GM18861 (cell line): ENCODE measurements around the gene CFAP100.

Experiments
- ATAC-seq: cut with Tn5 transposase; IDR thresholded peaks from one replicate; pipeline ENCODE4 v1.9.1; 2021; ENCODE audit not compliant: unreplicated experiment

CFAP100 gene

GRCh38 chr3:126419886-126420786 is 25.4 kb downstream of the CFAP100 start:
- no peak for ATAC-seq

- no peak for ATAC-seq
Measured at GRCh38 chr3:126421573-126422119, 26.9 kb downstream of the CFAP100 start.

- no peak for ATAC-seq
Measured at GRCh38 chr3:126422121-126422520, 27.4 kb downstream of the CFAP100 start.

- ATAC-seq, result no peak
Measured at GRCh38 chr3:126422571-126423091, 27.9 kb downstream of the CFAP100 start.

- ATAC-seq, result no peak
Measured at GRCh38 chr3:126423191-126424038, 28.7 kb downstream of the CFAP100 start.

DNA sequence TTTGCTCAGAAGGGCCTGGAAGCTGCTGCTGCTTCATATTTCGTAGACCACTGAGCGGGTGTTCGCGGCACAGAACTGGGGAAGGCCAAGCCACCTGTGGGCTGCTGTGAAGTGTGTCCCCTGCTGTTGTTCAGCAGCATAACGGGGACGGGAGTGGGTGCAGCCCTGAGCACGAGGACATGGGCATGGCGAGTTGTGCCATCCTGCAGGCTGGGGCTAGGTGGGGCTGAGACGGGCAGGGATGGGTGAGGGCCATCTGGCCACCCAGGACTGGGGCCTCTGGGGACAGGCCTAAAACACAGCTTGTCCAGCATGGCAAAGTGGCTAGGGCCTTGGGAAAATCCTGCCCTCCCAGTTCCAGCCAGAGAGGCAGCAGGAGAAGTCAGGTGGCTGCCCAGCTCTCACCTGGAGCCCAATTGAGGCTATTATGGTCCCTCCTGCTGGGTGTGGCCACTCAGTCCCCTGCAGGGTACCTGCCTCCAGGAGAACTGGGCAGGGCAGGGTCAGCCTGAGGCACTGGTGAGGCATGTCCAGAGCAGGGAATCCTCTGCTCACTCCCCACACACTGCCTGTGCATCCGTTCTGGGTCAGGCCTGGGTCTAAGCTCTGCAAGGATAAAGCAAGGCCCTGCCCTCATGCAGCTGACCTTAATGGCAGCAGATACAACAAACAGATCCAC is 29.5 kb downstream of the CFAP100 start:
- ATAC-seq, result no peak

DNA sequence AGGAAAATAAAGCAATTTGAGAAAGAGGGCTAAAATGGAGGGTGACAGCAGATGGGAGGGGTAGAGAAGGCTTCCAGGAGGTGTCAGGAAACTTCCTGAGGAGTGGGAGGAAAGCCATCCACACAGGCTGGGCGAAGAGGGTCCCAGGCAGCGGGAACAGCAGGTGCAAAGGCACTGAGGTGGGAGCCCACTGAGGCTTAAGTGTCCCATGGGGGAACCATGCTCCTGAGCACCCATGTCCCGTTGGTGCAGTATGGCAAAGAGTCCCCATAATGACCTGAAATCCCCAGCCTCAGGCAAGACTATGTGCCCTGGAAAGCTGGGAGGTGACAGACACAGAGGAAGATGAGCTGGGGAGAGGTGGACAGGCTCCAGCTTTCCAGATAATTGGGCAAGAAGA is 30.0 kb downstream of the CFAP100 start:
- no peak for ATAC-seq

DNA sequence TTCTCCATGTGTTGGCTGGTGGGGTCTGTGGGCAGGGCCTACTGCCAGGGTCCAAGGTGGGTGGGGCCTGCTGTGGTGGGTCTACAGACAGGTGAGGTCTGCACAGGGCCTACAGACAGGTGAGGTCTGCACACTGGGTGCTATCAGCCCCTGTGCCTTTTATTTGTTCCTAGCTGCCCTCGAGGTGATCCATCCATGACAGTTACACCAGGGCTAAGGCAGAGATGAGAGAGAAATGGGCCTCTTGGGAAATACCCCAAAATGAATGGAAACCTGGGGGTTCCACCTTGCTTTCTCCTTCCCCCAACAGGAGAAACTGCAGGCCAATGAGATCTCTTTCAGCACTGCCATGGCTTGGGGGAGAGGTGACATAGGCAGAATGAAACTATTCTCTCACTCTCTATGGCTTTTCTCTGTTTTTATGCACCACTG is 36.4 kb downstream of the CFAP100 start:
- ATAC-seq, result no peak

DNA sequence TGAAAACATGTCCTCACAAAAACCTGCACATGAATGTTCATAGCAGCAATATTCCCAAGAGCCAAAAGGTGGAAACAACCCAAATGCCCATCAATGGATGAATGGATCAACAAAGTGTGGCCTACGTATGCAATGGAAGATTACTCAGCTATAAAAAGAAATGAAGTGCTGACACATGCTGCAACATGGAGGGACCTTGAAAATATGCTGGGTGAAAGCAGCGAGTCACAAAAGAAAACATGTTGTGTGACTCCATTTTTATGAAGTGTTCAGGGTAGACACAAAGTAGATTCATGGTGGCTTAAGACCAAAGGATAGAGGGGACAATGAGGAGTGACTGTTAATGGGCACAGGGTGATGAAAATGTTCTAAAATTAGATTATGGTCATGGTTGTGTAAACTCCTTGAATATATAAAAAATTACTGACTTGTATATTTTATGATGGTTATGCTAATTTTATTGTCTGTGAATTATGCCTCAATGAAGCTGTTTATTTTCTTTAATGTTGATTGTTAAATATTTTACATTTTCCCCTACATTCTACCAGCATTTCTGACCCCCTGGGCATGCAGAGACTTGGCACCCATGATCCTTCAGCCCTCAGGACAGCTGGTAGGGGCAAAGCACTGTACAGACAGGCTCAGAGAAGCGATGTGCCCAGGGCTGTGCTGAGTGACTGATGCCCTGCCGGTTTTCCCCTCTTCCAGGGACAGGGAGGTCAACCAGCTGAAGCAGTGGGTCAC is 37.8 kb downstream of the CFAP100 start:
- ATAC-seq, result no peak

DNA sequence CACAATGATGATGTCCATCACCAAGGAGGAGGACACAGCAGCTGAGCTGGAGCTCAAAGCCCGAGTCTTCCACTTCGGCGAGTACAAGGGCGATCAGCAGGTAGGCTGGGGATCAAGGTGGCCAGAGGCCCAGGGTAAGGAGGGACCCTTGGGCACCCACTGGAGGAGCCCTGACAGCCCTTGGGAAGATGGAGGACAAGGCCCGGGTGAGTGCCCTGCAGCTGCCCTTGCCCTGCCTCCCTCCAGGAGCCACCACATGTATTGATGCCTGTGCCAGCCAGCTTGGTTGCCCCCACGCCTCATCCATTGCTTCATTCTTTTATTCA is 38.4 kb downstream of the CFAP100 start:
- no peak for ATAC-seq

DNA sequence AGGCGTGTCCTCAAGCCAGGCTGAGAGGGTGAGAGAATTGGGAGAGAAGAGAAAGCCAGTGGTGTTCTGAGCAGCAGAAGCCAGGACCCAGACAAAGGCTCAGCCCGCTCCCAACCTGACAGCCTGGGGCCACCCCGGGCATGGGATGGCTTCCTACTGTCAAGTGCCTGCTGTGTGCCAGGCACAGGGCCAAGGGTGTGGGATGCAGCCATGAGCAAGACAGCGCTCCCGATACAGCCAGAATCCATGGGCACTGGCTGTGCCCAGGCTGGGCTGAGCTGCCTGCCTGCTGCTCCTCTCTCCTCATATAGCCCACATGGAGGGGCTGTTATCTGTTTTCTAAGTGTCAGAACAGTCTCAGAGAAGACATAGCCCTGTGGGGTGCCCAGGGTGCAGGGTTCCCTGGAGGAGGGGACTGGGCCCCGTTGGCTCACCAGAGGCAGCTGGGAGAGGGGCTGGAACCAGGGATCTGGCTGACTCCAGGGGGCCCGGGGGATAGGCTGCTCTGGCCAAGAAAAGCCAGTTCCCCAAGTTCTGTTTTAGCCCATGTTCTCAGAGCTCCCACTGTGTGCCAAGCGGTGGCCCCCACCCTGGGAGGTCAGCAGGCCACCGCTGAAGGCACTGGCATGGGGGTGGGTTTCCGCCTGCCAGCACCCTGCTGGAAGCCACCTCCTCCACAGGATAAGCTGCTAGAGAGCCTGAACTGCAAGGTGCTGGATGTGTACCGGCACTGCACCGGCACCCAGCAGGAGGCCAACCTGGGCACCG is 39.0 kb downstream of the CFAP100 start:
- ATAC-seq, result no peak

- no peak for ATAC-seq
Measured at GRCh38 chr3:126434264-126434590, 39.5 kb downstream of the CFAP100 start.

DNA sequence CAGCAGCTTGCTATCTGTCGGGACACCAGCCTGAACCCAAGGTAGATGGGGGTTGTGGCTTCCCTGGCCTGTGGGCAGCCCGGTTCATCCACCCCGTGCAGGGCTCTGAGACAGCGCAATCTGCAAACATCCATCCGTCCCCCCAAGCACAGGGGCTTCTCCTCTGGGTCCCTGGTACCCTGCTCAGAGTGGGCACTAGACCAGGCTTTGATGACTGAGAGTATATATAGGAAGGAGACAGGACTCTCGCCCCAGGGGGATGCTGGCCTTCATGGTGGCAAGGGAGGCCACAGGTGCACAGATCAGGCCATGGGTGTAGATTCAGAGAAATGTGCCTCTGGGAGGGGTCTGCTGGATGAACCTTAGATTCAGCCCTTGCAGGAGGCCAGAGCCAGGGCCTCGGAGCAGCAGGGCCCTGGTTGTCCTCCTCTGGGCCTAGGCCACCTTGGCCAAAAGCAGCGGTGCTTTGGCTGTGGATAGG is 40.3 kb downstream of the CFAP100 start:
- ATAC-seq, result no peak

DNA sequence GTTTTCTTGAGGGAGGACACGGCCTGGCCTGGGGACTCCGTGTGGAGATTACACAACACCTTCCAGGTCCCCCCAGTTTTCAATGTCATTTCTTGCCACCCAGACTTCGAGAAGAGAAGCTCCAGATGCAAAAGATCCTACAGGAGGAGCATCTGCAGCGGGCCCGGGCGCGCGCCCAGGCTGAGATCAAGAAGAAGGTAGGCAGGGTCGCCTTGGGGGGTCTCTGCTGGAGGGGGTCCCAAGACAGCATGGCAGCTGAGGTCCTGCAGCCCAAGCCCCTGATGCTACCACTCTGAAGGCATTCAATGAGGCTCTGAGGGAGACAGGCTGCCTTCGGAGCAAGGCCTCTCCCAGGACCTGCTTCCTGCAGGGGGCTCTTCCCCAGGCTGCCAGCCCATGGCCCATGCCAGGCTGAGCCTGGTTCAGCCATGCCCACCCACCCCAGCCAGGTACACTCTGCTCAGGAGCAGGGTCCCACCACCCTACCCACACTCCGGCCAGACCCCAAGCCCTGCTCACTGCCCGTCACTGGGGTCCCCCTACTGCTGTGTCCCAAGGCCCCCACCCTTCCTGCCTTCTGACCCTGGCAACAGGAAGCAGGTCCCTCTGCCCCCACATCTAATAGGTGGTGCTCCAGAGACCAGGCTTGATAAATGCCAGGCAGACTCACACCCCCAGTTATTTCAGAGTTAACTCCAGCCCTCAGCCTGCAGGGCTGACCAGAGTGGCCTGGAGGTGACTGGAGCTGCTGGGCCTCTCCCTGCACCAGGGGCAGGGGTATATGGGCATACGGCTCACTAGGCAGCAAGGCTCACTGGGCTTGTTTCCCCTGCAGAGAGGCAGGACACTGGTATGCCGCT is 41.0 kb downstream of the CFAP100 start:
- ATAC-seq, result no peak

GRCh38 chr3:126436826-126437717 is 42.4 kb downstream of the CFAP100 start:
- no peak for ATAC-seq

DNA sequence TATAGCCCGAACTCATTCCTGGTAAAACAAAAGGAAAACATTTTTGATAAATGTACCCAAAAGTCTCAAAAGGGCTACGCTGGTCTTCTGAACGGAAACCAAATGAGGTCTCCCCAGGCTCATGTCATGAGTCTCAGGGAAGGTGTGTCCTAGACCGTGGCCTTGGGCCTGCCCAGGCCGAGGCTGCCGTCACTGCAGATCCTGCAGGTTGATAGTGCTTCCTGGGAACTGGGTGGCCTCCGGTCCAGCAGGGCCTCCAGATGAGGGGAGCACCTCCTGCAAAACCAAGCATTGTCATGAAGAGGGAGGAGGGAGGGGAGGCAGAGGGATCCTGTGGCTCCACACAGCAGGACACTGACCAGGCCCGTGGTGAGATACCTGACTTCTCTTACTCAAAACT is 43.5 kb downstream of the CFAP100 start:
- ATAC-seq, result no peak

GRCh38 chr3:126438746-126439145 is 44.0 kb downstream of the CFAP100 start:
- no peak for ATAC-seq
